ENCODE results near the gene RHBDD1.

GRCh38 chr2:226965376-226965775, 129.5 kb downstream of the RHBDD1 start:
- no peak for TF ChIP-seq CTCF (IDR thresholded peaks at IDR 0.05)
- TF ChIP-seq POLR2AphosphoS5 (IDR thresholded peaks at IDR 0.05) = no peak
- TF ChIP-seq POLR2A (IDR thresholded peaks at IDR 0.05) = no peak
- TF ChIP-seq EP300 (IDR thresholded peaks at IDR 0.05) = no peak
